IPS-NIHi7 (cell line): Measurements from ENCODE around the gene TENM4.

ENCODE experiments used
- DNase-seq: peaks from one replicate; pipeline ENCODE4 v3.0.0; 2012; ENCODE audit warnings: mixed read lengths; ENCODE audit errors: extremely low spot score

Gene TENM4

GRCh38 chr11:79440571-79441460 lies at the start of gene TENM4:
Gene TENM4, minus strand, starts transcription at chr11:79441030. Its CDS starts 371,086 bp downstream, at chr11:79069944.
- peak; percentile 43 for DNase-seq

GRCh38 chr11:79488286-79488685 lies 47.5 kb upstream of the TENM4 start:
- no peak for DNase-seq

- DNase-seq = no peak
These were observed 46.6 kb upstream of the TENM4 start for GRCh38 chr11:79487412-79487811.

GRCh38 chr11:79486242-79486984 lies 45.6 kb upstream of the TENM4 start:
- DNase-seq = no peak

- peak; percentile 73 for DNase-seq
These were observed 44.9 kb upstream of the TENM4 start for GRCh38 chr11:79485694-79486093.

GRCh38 chr11:79484872-79485271 lies 44.0 kb upstream of the TENM4 start:
- no peak for DNase-seq

GRCh38 chr11:79482800-79483199 lies 42.0 kb upstream of the TENM4 start:
- DNase-seq = no peak

- no peak for DNase-seq
These were observed 41.0 kb upstream of the TENM4 start for GRCh38 chr11:79481795-79482194.

- no peak for DNase-seq
These were observed 40.0 kb upstream of the TENM4 start for GRCh38 chr11:79480864-79481263.

GRCh38 chr11:79472819-79473529 lies 32.1 kb upstream of the TENM4 start:
- peak; percentile 56 for DNase-seq

GRCh38 chr11:79471071-79471844 lies 30.4 kb upstream of the TENM4 start:
- DNase-seq = peak; percentile 43

- DNase-seq = no peak
These were observed 29.3 kb upstream of the TENM4 start for GRCh38 chr11:79470161-79470560.

- DNase-seq = no peak
These were observed 26.9 kb upstream of the TENM4 start for GRCh38 chr11:79467761-79468160.

- DNase-seq = no peak
These were observed 25.6 kb upstream of the TENM4 start for GRCh38 chr11:79466411-79466810.

GRCh38 chr11:79465160-79465559 lies 24.3 kb upstream of the TENM4 start:
- DNase-seq = no peak

- no peak for DNase-seq
These were observed 21.1 kb upstream of the TENM4 start for GRCh38 chr11:79461666-79462645.

- DNase-seq = peak; percentile 48
These were observed 20.3 kb upstream of the TENM4 start for GRCh38 chr11:79461144-79461543.

GRCh38 chr11:79458709-79459108 lies 17.9 kb upstream of the TENM4 start:
- DNase-seq = no peak

GRCh38 chr11:79456501-79456900 lies 15.7 kb upstream of the TENM4 start:
- DNase-seq = no peak

GRCh38 chr11:79453617-79454016 lies 12.8 kb upstream of the TENM4 start:
- DNase-seq = no peak
